ENCODE measurements around the gene NXNL1. TPM values are rescaled to one million over a fixed set of nuclear protein-coding genes. Genes with fewer than 3 reads are reported as not detected.

The NXNL1 gene
- total and polyA plus RNA-seq, 2 of the 13 experiments (the other 11 are each of a cell fraction or from before 2014, with no cell fraction given): not detected

DNA sequence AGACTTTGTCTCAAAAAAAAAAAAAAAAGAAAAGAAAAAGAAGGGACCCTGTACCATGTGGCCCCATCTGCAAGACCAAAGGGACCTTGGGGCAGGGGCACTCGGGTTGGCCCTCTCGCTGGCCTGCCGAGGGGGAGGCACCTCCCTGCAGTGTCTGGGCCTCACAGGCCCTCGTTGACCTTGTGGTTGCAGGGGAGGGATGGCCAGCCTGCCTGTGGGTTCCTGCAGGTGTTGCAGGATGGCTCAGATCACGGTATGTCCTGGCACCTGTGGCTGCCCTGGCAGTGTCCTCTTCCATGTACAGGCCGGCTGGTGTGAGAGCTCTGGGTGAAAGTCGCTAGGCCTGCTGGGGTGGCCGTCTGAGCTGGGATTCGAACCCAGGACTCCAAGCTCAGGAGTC, 46.0 kb upstream of the NXNL1 start (continued):
- TF ChIP-seq, protein P1, sequence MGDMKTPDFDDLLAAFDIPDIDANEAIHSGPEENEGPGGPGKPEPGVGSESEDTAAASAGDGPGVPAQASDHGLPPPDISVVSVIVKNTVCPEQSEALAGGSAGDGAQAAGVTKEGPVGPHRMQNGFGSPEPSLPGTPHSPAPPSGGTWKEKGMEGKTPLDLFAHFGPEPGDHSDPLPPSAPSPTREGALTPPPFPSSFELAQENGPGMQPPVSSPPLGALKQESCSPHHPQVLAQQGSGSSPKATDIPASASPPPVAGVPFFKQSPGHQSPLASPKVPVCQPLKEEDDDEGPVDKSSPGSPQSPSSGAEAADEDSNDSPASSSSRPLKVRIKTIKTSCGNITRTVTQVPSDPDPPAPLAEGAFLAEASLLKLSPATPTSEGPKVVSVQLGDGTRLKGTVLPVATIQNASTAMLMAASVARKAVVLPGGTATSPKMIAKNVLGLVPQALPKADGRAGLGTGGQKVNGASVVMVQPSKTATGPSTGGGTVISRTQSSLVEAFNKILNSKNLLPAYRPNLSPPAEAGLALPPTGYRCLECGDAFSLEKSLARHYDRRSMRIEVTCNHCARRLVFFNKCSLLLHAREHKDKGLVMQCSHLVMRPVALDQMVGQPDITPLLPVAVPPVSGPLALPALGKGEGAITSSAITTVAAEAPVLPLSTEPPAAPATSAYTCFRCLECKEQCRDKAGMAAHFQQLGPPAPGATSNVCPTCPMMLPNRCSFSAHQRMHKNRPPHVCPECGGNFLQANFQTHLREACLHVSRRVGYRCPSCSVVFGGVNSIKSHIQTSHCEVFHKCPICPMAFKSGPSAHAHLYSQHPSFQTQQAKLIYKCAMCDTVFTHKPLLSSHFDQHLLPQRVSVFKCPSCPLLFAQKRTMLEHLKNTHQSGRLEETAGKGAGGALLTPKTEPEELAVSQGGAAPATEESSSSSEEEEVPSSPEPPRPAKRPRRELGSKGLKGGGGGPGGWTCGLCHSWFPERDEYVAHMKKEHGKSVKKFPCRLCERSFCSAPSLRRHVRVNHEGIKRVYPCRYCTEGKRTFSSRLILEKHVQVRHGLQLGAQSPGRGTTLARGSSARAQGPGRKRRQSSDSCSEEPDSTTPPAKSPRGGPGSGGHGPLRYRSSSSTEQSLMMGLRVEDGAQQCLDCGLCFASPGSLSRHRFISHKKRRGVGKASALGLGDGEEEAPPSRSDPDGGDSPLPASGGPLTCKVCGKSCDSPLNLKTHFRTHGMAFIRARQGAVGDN (CRISPR knock-in tag; IDR thresholded peaks at IDR 0.05): peak; percentile 40; the same call in 1 of the 2 replicates
- TF ChIP-seq KDM2A (CRISPR knock-in tag; IDR thresholded peaks at IDR 0.05; ENCODE audit: borderline replicate concordance, low read depth): peak; percentile 18; the same call in 1 of the 2 replicates
- TF ChIP-seq, protein P2, sequence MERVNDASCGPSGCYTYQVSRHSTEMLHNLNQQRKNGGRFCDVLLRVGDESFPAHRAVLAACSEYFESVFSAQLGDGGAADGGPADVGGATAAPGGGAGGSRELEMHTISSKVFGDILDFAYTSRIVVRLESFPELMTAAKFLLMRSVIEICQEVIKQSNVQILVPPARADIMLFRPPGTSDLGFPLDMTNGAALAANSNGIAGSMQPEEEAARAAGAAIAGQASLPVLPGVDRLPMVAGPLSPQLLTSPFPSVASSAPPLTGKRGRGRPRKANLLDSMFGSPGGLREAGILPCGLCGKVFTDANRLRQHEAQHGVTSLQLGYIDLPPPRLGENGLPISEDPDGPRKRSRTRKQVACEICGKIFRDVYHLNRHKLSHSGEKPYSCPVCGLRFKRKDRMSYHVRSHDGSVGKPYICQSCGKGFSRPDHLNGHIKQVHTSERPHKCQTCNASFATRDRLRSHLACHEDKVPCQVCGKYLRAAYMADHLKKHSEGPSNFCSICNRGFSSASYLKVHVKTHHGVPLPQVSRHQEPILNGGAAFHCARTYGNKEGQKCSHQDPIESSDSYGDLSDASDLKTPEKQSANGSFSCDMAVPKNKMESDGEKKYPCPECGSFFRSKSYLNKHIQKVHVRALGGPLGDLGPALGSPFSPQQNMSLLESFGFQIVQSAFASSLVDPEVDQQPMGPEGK (CRISPR knock-in tag; IDR thresholded peaks at IDR 0.05): 0 out of 2 replicates have a peak, but pooled peaks have one; percentile 38
- TF ChIP-seq ZC3H4 (CRISPR knock-in tag; IDR thresholded peaks at IDR 0.05; ENCODE audit: borderline replicate concordance): no peak
- peak; percentile 65; the same call in 1 of the 2 replicates for TF ChIP-seq ZNF326 (CRISPR knock-in tag; IDR thresholded peaks at IDR 0.05; ENCODE audit: borderline replicate concordance)

DNA sequence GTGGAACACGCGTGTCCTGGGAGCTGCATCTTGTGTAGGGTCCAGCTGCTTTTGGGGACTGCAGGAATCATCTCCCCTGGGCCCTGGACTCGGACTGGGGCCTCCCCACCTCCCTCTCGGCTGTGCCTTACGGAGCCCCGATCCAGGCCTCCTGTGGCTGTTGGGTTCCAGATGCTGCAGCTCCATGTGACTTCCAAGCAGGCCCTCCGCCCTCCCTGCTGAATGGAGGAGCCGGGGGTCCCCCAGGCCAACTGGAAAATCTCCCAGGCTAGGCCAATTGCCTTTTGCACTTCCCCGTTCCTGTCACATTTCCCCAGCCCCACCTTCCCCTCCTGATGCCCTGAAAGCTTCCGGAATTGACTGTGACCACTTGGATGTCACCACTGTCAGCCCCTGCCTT, 44.5 kb upstream of the NXNL1 start:
- Histone ChIP-seq H3K4me3 (replicated peaks in 1 of 3; ENCODE audit: insufficient read depth in 1 of 3, low read depth in 2 of 3, low read length in 3 of 3) (no peak overlapping the region), H3K27ac (ENCODE audit: extremely low read length, insufficient read depth, low read length) (no peak overlapping the region), H4K20me1 (ENCODE audit: insufficient read depth, low read length) (no peaks in the 10 kb centered on the region), H3K4me1 (ENCODE audit: insufficient read depth, low read length) (peaks cover 42% of the 10 kb centered on the region), H3K9ac (ENCODE audit: insufficient read depth, low read depth, low read length) (no peak overlapping the region), H3K79me2 (ENCODE audit: insufficient read depth, low read length) (peaks cover 10% of the 10 kb centered on the region), H2AFZ (ENCODE audit: low read length) (no peak overlapping the region), H3K4me2 (ENCODE audit: low read depth, low read length) (no peak overlapping the region), H3K36me3 (replicated peaks in 1 of 2; ENCODE audit: control insufficient read depth in 1 of 2, insufficient read depth in 2 of 2, low read length in 2 of 2) (0 out of 5 replicates have a peak, but pooled peaks cover 0 to 4% of the 10 kb centered on the region in 2 experiments), H3K9me3 (ENCODE audit: low read length) (no peaks in the 10 kb centered on the region), H3K27me3 (ENCODE audit: control insufficient read depth in 1 of 2, insufficient read depth in 2 of 2, low read length in 2 of 2) (no peaks in the 10 kb centered on the region)
- in situ Hi-C loops (cut with HindIII; ENCODE audit: extremely low pct_ligation_motif_present, low pct_unique_long_range_greater_than_20kb) (no loop called here), intact Hi-C loops (cut with micrococcal nuclease; ENCODE audit: unreplicated experiment) (no loop called here)
- ChIA-PET CTCF (ENCODE audit: low intra/inter-chr PET ratio, low total read pairs) (no interaction called here), POLR2A (no interaction called here)
- no TSS peak for BruUV-seq (replicated peaks)
- FAIRE-seq (no peak), ATAC-seq (no peak), DNase-seq (ENCODE audit: low spot score) (no peak)
- 98% methylated on average over 10 of the region's 10 CpGs for WGBS (ENCODE audit: low lambda C conversion rate)
- TF ChIP-seq ZKSCAN1 (IDR thresholded peaks at IDR 0.05; ENCODE audit: low read length): no peak
- TF ChIP-seq, protein P3, sequence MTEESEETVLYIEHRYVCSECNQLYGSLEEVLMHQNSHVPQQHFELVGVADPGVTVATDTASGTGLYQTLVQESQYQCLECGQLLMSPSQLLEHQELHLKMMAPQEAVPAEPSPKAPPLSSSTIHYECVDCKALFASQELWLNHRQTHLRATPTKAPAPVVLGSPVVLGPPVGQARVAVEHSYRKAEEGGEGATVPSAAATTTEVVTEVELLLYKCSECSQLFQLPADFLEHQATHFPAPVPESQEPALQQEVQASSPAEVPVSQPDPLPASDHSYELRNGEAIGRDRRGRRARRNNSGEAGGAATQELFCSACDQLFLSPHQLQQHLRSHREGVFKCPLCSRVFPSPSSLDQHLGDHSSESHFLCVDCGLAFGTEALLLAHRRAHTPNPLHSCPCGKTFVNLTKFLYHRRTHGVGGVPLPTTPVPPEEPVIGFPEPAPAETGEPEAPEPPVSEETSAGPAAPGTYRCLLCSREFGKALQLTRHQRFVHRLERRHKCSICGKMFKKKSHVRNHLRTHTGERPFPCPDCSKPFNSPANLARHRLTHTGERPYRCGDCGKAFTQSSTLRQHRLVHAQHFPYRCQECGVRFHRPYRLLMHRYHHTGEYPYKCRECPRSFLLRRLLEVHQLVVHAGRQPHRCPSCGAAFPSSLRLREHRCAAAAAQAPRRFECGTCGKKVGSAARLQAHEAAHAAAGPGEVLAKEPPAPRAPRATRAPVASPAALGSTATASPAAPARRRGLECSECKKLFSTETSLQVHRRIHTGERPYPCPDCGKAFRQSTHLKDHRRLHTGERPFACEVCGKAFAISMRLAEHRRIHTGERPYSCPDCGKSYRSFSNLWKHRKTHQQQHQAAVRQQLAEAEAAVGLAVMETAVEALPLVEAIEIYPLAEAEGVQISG (CRISPR knock-in tag; IDR thresholded peaks at IDR 0.05): 0 out of 2 replicates have a peak, but pooled peaks have one; percentile 19

All from HepG2 (cell line).